ENCODE results near the gene SH3PXD2B. TPM values are rescaled to one million over a fixed set of nuclear protein-coding genes. Genes with fewer than 3 reads are reported as not detected.

Gene SH3PXD2B
- polyA plus RNA-seq, 3 donors: 0.19 to 0.77 (median 0.31) TPM

DNA sequence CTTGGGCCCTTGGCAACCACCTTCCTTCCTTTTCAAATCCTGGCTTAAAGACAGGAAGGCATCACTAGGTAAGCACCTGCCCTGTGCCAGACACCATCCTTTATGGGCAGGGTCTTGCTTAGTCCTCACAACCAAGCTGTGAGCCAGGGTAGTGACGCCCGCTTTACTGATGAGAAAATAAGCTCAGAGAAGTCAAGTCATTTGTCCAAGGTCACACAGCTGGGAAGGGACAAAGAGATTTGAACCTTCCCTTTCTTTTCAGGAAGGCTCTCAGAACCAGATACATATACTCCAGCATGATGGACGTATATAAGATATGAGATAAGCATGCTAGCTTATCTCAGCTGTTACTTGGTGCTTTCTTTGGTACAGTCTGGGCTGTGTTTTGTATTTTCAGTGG, 76.9 kb downstream of the SH3PXD2B start:
- peaks cover 0 to 2% (median 0%) of the 10 kb centered on the region in 7 donors for H3K9me3 Mint-ChIP-seq
- no peak overlapping the region for H2AFZ ChIP-seq (ENCODE audit: insufficient read depth, low read depth, low read length, poor library complexity, severe bottlenecking)
- H3K27ac ChIP-seq (ENCODE audit: low read depth in 1 of 2, low read length in 2 of 2): no peak overlapping the region
- DNase-seq: no peak
- intact Hi-C loops (cut with micrococcal nuclease): no loop called here
- H3K27me3 Mint-ChIP-seq (ENCODE audit: low read depth in 3 of 3): peaks cover 2 to 16% (median 3%) of the 10 kb centered on the region in 3 donors
- no peaks in the 10 kb centered on the region for H3K27me3 ChIP-seq (ENCODE audit: control insufficient read depth in 2 of 2, insufficient read depth in 2 of 2, low read length in 2 of 2)
- H3K4me1 Mint-ChIP-seq: peaks cover 12% of the 10 kb centered on the region
- no peak overlapping the region for H3K27ac Mint-ChIP-seq
- TF ChIP-seq, protein P1, sequence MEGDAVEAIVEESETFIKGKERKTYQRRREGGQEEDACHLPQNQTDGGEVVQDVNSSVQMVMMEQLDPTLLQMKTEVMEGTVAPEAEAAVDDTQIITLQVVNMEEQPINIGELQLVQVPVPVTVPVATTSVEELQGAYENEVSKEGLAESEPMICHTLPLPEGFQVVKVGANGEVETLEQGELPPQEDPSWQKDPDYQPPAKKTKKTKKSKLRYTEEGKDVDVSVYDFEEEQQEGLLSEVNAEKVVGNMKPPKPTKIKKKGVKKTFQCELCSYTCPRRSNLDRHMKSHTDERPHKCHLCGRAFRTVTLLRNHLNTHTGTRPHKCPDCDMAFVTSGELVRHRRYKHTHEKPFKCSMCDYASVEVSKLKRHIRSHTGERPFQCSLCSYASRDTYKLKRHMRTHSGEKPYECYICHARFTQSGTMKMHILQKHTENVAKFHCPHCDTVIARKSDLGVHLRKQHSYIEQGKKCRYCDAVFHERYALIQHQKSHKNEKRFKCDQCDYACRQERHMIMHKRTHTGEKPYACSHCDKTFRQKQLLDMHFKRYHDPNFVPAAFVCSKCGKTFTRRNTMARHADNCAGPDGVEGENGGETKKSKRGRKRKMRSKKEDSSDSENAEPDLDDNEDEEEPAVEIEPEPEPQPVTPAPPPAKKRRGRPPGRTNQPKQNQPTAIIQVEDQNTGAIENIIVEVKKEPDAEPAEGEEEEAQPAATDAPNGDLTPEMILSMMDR (IDR thresholded peaks at IDR 0.05): no peak
- no CpG with 5 or more reads among the region's 3 CpGs for WGBS (ENCODE audit: insufficient coverage)
- H3K4me2 ChIP-seq (replicated peaks; ENCODE audit: extremely low read depth, low read length, poor library complexity, severe bottlenecking): no peak overlapping the region
- H3K36me3 Mint-ChIP-seq: no peaks in the 10 kb centered on the region
- no peaks in the 10 kb centered on the region for H3K36me3 ChIP-seq (replicated peaks in 1 of 2; ENCODE audit: control insufficient read depth in 1 of 2, insufficient read depth in 2 of 2, low read length in 2 of 2)
- no peaks in the 10 kb centered on the region for H3K79me2 ChIP-seq (ENCODE audit: insufficient read depth, low read length)
- H3K9me3 ChIP-seq (replicated peaks in 1 of 2; ENCODE audit: control insufficient read depth in 1 of 2, insufficient read depth in 1 of 2, low read length in 2 of 2): no peaks in the 10 kb centered on the region
- no peaks in the 10 kb centered on the region for H4K20me1 ChIP-seq (ENCODE audit: insufficient read depth, low read length)
- no peak overlapping the region for H3K4me3 Mint-ChIP-seq
- H3K9ac ChIP-seq (ENCODE audit: insufficient read depth, low read length, poor library complexity, severe bottlenecking): no peak overlapping the region
- H3K4me1 ChIP-seq (ENCODE audit: control insufficient read depth in 1 of 2, insufficient read depth in 2 of 2, low read length in 2 of 2): peaks cover 6 to 8% of the 10 kb centered on the region in 2 donors
- no peak overlapping the region for H3K4me3 ChIP-seq (replicated peaks in 1 of 3; ENCODE audit: low read depth in 2 of 3, low read length in 3 of 3)

DNA sequence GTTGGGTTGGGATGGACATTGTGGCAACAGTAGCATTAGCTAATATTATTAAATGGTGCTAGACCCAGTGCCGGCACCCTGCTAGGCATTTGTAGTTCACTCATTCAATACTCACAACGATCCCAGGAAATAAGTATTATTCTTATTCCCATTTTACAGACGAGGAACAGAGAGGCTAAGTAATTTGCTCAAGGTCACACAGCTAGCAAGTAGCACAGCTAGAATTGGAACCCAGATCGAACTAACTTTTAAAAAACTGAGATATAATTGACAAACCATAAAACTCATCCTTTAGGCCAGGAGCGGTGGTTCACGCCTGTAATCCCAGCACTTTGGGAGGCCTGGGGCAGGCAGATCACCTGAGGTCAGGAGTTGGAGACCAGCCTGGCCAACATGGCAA, 79.5 kb downstream of the SH3PXD2B start:
- peaks cover 2 to 10% (median 3%) of the 10 kb centered on the region in 3 donors for H3K27me3 Mint-ChIP-seq (ENCODE audit: low read depth in 3 of 3)
- Histone ChIP-seq H4K20me1 (ENCODE audit: insufficient read depth, low read length) (no peaks in the 10 kb centered on the region), H3K4me3 (replicated peaks in 1 of 3; ENCODE audit: low read depth in 2 of 3, low read length in 3 of 3) (no peak overlapping the region), H3K27me3 (ENCODE audit: control insufficient read depth in 2 of 2, insufficient read depth in 2 of 2, low read length in 2 of 2) (no peaks in the 10 kb centered on the region), H3K36me3 (replicated peaks in 1 of 2; ENCODE audit: control insufficient read depth in 1 of 2, insufficient read depth in 2 of 2, low read length in 2 of 2) (no peaks in the 10 kb centered on the region), H3K27ac (ENCODE audit: low read depth in 1 of 2, low read length in 2 of 2) (no peak overlapping the region), H3K79me2 (ENCODE audit: insufficient read depth, low read length) (no peaks in the 10 kb centered on the region), H2AFZ (ENCODE audit: insufficient read depth, low read depth, low read length, poor library complexity, severe bottlenecking) (no peak overlapping the region), H3K4me1 (ENCODE audit: control insufficient read depth in 1 of 2, insufficient read depth in 2 of 2, low read length in 2 of 2) (peaks cover 6 to 8% of the 10 kb centered on the region in 2 donors), H3K9ac (ENCODE audit: insufficient read depth, low read length, poor library complexity, severe bottlenecking) (no peak overlapping the region), H3K9me3 (replicated peaks in 1 of 2; ENCODE audit: control insufficient read depth in 1 of 2, insufficient read depth in 1 of 2, low read length in 2 of 2) (peaks cover 8 to 14% of the 10 kb centered on the region in 2 donors), H3K4me2 (replicated peaks; ENCODE audit: extremely low read depth, low read length, poor library complexity, severe bottlenecking) (no peak overlapping the region)
- H3K9me3 Mint-ChIP-seq: peaks cover 6 to 18% (median 15%) of the 10 kb centered on the region in 7 donors
- DNase-seq: no peak
- 86% methylated on average over 2 of the region's 6 CpGs for WGBS (ENCODE audit: insufficient coverage)
- H3K27ac Mint-ChIP-seq: no peak overlapping the region
- H3K4me3 Mint-ChIP-seq: no peak overlapping the region
- intact Hi-C loops (cut with micrococcal nuclease): no loop called here
- peaks cover 8% of the 10 kb centered on the region for H3K4me1 Mint-ChIP-seq
- TF ChIP-seq, protein P1 (IDR thresholded peaks at IDR 0.05): no peak
- no peaks in the 10 kb centered on the region for H3K36me3 Mint-ChIP-seq

All from CD14-positive monocyte (primary cell).